ENCODE results near the gene ATRN.

DNA sequence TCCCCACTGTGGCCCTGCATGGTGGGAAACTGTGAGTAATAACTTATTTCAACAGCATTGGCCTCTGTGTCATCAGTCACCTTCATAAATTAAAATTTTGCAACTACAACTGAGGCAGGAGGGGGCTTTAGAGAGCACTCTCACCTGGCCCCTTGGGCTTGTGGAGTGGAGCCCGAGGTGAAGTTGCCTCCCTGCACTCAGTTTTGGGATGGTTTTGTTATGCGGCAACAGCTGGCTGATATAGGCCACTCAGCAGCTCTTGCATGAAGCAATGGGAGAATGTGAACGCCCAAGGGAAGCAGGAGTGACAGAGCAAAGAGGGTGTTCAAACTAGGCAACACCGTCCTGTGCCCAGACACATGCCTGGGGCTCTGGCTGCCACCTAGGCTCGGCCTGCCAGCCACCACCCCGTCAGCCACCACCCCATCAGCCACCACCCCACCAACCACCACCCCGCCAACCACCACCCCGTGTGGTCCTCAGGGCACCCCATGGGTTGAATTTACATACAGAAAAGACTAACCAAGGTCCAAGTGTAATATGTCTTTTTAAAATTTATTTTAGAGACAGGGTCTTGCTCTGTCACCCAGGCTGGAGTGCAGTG, 196.7 kb downstream of the ATRN start:
- TF ChIP-seq POLR2AphosphoS5 (IDR thresholded peaks at IDR 0.05; ENCODE audit: insufficient read depth, low read depth, low read length) (no peak), CTCF (IDR thresholded peaks at IDR 0.05; ENCODE audit: extremely low read depth in 1 of 2, insufficient read depth in 1 of 2, low read depth in 1 of 2, low read length in 2 of 2) (no peak), EZH2 (IDR thresholded peaks at IDR 0.05; ENCODE audit: borderline replicate concordance, low read depth, low read length, severe bottlenecking) (no peak), POLR2A (IDR thresholded peaks at IDR 0.05; ENCODE audit: low read depth, low read length) (no peak)
